Measurements from ENCODE around the gene TBC1D10A. TPM values are rescaled to one million over a fixed set of nuclear protein-coding genes. Genes with fewer than 3 reads are reported as not detected.

TBC1D10A gene
- total RNA-seq, 1 experiment from 2014 or later = 18.6 TPM

DNA sequence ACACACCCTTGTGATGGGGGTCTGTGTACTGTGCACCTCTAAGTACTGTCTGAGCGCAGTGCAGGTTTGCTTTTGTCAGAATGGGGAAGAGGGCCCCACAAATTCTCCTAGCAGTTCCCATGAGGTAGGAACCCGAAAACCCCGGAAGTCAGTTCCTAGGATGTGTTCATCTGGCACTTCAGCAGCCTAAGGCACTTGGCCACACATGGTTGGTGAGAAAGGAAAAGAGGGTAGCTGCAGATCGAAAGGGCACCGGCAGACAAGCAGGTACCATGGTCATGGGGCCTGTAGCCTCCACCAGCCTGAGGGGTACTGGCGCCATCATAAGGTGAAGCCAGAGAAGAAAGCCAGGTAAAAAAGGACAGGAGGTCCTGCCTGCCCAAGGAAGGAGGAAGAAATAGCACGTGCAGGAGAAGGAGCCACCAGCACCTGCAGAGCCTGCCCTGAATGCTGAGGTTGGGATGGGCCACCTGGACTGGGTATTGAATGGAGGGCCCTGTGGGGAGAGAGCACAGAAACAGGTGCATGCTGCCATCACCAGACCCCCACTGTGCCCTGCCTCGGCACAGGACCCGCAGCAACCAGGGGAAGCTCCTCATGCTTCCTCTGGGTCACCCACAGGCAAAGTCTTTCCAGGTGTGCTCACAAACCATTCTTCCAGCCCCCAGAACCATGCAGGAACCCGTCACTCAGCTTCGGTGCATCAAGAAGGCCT lies 29.3 kb downstream of the TBC1D10A start:
- no peak for TF ChIP-seq FOSL1 (IDR thresholded peaks at IDR 0.05; ENCODE audit: low read depth)
- TF ChIP-seq SIN3A (IDR thresholded peaks at IDR 0.05; ENCODE audit: low read depth) = no peak
- H3K4me2 ChIP-seq (ENCODE audit: low read length) = no peak overlapping the region
- DNase-seq (ENCODE audit: low read depth, low spot score) = no peak
- BruUV-seq (replicated peaks) = no TSS peak
- H4K20me1 ChIP-seq (ENCODE audit: insufficient read depth) = no peaks in the 10 kb centered on the region
- H2AFZ ChIP-seq (ENCODE audit: low read depth, low read length, poor library complexity, severe bottlenecking) = no peak overlapping the region
- peaks cover 25 to 29% of the 10 kb centered on the region in 2 experiments for H3K4me1 ChIP-seq (ENCODE audit: control insufficient read depth in 1 of 2, insufficient read depth in 2 of 2, low read length in 2 of 2)
- no peaks in the 10 kb centered on the region for H3K9me3 ChIP-seq (ENCODE audit: control insufficient read depth in 1 of 2, insufficient read depth in 1 of 2, low read depth in 1 of 2, low read length in 2 of 2)
- no peak overlapping the region for H3K4me3 ChIP-seq (replicated peaks in 1 of 2; ENCODE audit: low read depth in 1 of 2, low read length in 2 of 2)
- H3K27ac ChIP-seq (ENCODE audit: low read depth, low read length) = no peak overlapping the region
- no peaks in the 10 kb centered on the region for H3K9me2 ChIP-seq (ENCODE audit: insufficient read depth)
- H3K9ac ChIP-seq (ENCODE audit: low read length) = no peak overlapping the region
- ATAC-seq = no peak
- ChIA-PET CTCF (no interaction called here), RAD21 (ENCODE audit: low non-redundant PET in 1 of 2, low total read pairs in 2 of 2, uncharacterized antibody in 2 of 2, unreplicated experiment in 2 of 2) (no interaction called here), POLR2A (no interaction called here)
- no peaks in the 10 kb centered on the region for H3K79me2 ChIP-seq (ENCODE audit: insufficient read depth, low read length)
- no peaks in the 10 kb centered on the region for H3K27me3 ChIP-seq (ENCODE audit: insufficient read depth, low read length)
- peaks cover 0 to 4% of the 10 kb centered on the region in 2 experiments; a peak in 2 of 4 replicates for H3K36me3 ChIP-seq (ENCODE audit: control insufficient read depth in 1 of 2, insufficient read depth in 2 of 2, low read length in 2 of 2)
- intact Hi-C loops (cut with micrococcal nuclease) = no loop called here

GRCh38 chr22:30296833-30297232 lies 29.9 kb downstream of the TBC1D10A start:
- Histone ChIP-seq H3K4me3 (replicated peaks in 1 of 2; ENCODE audit: low read depth in 1 of 2, low read length in 2 of 2) (no peak overlapping the region), H3K9me3 (ENCODE audit: control insufficient read depth in 1 of 2, insufficient read depth in 1 of 2, low read depth in 1 of 2, low read length in 2 of 2) (no peaks in the 10 kb centered on the region), H2AFZ (ENCODE audit: low read depth, low read length, poor library complexity, severe bottlenecking) (no peak overlapping the region), H3K27me3 (ENCODE audit: insufficient read depth, low read length) (no peaks in the 10 kb centered on the region), H3K36me3 (ENCODE audit: control insufficient read depth in 1 of 2, insufficient read depth in 2 of 2, low read length in 2 of 2) (peaks cover 2 to 4% of the 10 kb centered on the region in 2 experiments; a peak in 3 of 4 replicates), H3K79me2 (ENCODE audit: insufficient read depth, low read length) (no peaks in the 10 kb centered on the region), H4K20me1 (ENCODE audit: insufficient read depth) (no peaks in the 10 kb centered on the region), H3K9me2 (ENCODE audit: insufficient read depth) (no peaks in the 10 kb centered on the region), H3K9ac (ENCODE audit: low read length) (no peak overlapping the region), H3K4me1 (ENCODE audit: control insufficient read depth in 1 of 2, insufficient read depth in 2 of 2, low read length in 2 of 2) (peaks cover 19 to 23% of the 10 kb centered on the region in 2 experiments), H3K27ac (ENCODE audit: low read depth, low read length) (no peak overlapping the region), H3K4me2 (ENCODE audit: low read length) (no peak overlapping the region)
- ChIA-PET POLR2A (no interaction called here), CTCF (interaction anchor here (1.1 kb wide), 1 partner anchor 30 kb away, joined by 3 read pairs; the partner anchor contains the start of gene TBC1D10A), RAD21 (ENCODE audit: low non-redundant PET in 1 of 2, low total read pairs in 2 of 2, uncharacterized antibody in 2 of 2, unreplicated experiment in 2 of 2) (no interaction called here)
- DNase-seq (ENCODE audit: low read depth, low spot score) (no peak), ATAC-seq (no peak)
- no peak for TF ChIP-seq ZFX (IDR thresholded peaks at IDR 0.05)
- no peak for TF ChIP-seq CBX3 (IDR thresholded peaks at IDR 0.05; ENCODE audit: low read depth)
- TF ChIP-seq ZNF274 (IDR thresholded peaks at IDR 0.05; ENCODE audit: low read depth, low read length) = no peak
- BruUV-seq (replicated peaks) = no TSS peak
- intact Hi-C loops (cut with micrococcal nuclease) = no loop called here

All from HCT116 (cell line).